ENCODE results near the gene OR2C1.

The OR2C1 gene

DNA sequence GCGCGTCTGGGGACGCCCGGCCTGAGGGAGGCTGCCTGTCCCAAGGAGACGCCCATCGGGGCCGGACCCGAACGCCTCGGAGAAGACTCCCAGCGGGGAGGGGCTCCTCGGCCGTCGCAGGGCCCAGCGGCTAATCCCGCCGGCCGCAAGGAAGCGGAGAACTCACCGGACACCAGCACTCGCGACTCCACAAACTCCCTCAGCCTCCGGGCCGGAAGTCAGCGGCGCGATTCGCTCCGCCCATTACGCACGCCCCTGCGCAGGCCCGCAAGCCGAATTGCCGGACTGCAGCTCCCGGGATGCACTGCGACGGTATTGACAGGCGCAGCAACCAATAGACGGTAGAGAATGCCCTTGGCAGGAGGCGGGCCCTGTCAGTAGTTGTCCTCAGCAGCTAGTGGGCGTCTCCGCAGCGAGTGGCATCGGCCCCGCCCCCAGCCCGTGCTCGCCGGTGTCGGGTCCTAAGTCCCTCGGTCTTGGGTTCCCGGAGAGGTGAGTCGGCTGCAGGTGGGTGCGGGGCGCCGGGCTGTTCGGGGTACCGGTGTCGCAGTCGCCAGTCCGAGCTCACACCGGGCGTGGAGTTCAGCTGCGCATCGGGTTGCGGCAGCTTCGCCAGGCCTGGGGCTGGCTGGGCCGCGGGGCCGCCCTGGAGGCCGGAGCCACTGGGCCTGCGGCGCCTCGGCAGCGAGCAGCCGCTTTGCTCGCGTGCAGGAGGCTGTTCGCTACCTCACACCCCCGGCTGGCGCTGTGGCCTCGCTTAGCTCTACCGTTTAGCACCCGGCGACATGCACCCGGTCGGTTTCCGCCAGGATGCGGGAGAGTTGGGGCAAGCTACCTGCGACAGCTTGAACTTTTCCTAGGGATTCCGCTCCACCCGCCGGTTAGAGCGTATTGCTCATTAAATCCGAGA lies 45.3 kb downstream of the OR2C1 start, which contains the start of the genes ZNF174 and ZSCAN32:
Gene ZNF174, plus strand, starts transcription at position 437 of the 910 bp plus-strand sequence. CDS start 790 bp downstream, outside the sequence.
Gene ZSCAN32, minus strand, starts transcription at position 226 of the 910 bp plus-strand sequence. CDS start 3,447 bp downstream, outside the sequence.
- DNase-seq: peak; percentile 98

DNA sequence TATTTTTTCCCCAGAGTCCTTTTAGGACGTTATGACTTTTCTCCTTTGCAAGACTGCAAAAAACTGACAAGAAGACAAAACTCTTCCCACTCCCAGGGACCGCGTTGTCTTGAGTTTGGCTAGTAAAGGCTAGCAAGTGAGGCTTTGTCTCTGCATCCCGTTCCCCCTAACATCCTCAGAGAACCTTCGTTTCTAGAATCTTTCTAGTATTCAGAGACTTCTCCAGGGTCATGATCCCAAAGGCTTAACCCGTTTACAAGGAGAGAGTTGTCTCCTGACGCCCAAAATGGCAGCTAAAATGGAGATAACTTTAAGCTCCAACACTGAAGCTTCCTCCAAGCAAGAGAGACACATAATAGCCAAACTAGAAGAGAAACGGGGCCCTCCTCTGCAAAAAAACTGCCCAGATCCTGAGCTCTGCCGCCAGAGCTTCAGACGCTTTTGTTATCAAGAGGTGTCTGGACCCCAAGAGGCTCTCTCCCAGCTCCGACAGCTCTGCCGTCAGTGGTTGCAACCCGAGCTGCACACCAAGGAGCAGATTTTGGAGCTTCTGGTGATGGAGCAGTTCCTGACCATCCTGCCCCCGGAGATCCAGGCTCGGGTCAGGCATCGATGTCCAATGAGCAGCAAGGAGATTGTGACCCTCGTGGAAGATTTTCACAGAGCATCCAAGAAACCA lies 46.2 kb downstream of the OR2C1 start:
- DNase-seq: no peak

Measured in midbrain (tissue), 1 donor.